IMR-90 (cell line): Measurements from ENCODE around the gene RBM7. TPM values are rescaled to one million over a fixed set of nuclear protein-coding genes. Genes with fewer than 3 reads are reported as not detected.

Experiments
- FOS ChIP-seq: fragments of 150-350 bp; IDR thresholded peaks from 2 replicates; pipeline ENCODE4 v1.6.1; 2016; ENCODE audit warnings: low read depth, low read length
- MAFK ChIP-seq: IDR thresholded peaks from 2 replicates; pipeline ENCODE4 v1.6.1; 2012; ENCODE audit warnings: low read depth, low read length, improper control_type of control experiment
- RCOR1 ChIP-seq: IDR thresholded peaks from 2 replicates; pipeline ENCODE4 v1.6.1; 2012; ENCODE audit warnings: mild to moderate bottlenecking, low read length, improper control_type of control experiment; ENCODE audit not compliant: insufficient replicate concordance
- polyA plus RNA-seq, 3 experiments: library from polyadenylated mRNA; depleted of rRNA; stranded (reverse); fragments of >200 nt; gene quantifications; 2 replicates each; pipeline ENCODE4 v1.2.3, GENCODE V29; 2012; ENCODE audit warnings: low replicate concordance in 1 of 3
- total RNA-seq: library from RNA; depleted of rRNA; stranded (reverse); fragments of >200 nt; gene quantifications from 2 replicates; pipeline ENCODE4 v1.2.3, GENCODE V29; 2012

RBM7 gene
- total and polyA plus RNA-seq, 2 of the 4 experiments (the other 2 are of a cell fraction), result 27.8 to 111 TPM

DNA sequence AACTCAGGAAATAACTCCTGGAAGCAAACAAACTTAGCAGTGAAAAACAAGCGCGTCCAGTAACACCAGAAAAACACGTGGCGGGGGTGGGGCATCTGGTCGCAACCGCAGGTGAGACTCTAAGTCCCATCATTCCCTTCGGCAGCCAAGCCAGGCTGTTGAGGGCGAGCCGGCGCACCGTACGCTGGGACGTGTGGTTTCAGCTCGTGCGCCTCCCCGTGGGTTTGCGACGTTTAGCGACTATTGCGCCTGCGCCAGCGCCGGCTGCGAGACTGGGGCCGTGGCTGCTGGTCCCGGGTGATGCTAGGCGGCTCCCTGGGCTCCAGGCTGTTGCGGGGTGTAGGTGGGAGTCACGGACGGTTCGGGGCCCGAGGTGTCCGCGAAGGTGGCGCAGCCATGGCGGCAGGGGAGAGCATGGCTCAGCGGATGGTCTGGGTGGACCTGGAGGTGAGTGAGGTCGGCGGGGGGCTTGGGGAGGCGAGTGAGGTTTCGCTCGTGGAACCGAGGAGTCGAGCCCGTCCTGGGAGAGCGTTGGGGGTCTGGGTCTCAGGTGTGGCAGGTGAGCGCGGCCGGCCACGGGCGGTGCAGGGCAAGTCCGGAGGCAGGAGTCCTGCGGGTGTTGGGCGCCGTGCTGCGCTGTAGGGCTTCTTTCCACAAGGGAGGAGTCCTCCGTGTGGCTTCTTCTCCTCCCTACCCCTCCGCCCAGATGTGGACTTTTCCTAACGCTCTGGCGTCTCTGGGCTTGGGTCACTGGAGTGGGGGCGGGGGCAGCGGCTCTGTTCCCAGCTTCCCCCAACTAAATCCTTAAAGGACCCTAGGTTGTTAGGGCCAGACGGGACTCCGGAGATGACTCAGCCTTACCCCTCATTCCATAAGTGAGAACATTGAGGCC is 39.0 kb downstream of the RBM7 start, which contains the start of gene REXO2 (continued):
- TF ChIP-seq MAFK (no peak), FOS (peak; percentile 31; the same call in 1 of the 2 replicates), RCOR1 (peak; percentile 35)
